Activated naive CD4-positive, alpha-beta T cell treated with anti-CD3 and anti-CD28 coated beads for 36 hours (primary cell): Measurements from ENCODE around the gene BRPF1. TPM values are rescaled to one million over a fixed set of nuclear protein-coding genes. Genes with fewer than 3 reads are reported as not detected.

Source experiments
- CTCF ChIA-PET: fragments of 350-600 bp; sonication (Branson Sonifier 250); formaldehyde crosslinking; loops from one replicate; lab custom pipeline; 2021; ENCODE audit warnings: antibody characterized with exemption; lab: Charles Lee
- DNase-seq: peaks from one replicate; pipeline ENCODE4 v3.0.0-alpha.2; 2020
- H3K27ac Mint-ChIP-seq: one replicate; pipeline ENCODE4 v1.8.0; 2021; ENCODE audit warnings: mild to moderate bottlenecking, mixed read lengths
- H3K27me3 Mint-ChIP-seq: one replicate; pipeline ENCODE4 v1.8.0; 2021; ENCODE audit warnings: low read depth, mixed read lengths
- H3K36me3 Mint-ChIP-seq: one replicate; pipeline ENCODE4 v1.8.0; 2021; ENCODE audit warnings: low read depth, mixed read lengths
- H3K4me1 Mint-ChIP-seq: one replicate; pipeline ENCODE4 v1.8.0; 2021; ENCODE audit warnings: low read depth, mixed read lengths
- H3K4me3 Mint-ChIP-seq: one replicate; pipeline ENCODE4 v1.8.0; 2021; ENCODE audit warnings: mild to moderate bottlenecking, moderate library complexity, mixed read lengths
- H3K9me3 Mint-ChIP-seq: one replicate; pipeline ENCODE4 v1.8.0; 2021; ENCODE audit warnings: mixed read lengths
- intact Hi-C: fragments of 100-400 bp; cut with micrococcal nuclease; formaldehyde crosslinking; loops from one replicate; pipeline ENCODE4 v1.15.1; 2023
- total RNA-seq, 2 experiments: library from RNA; stranded (reverse); gene quantifications; one replicate each; pipeline ENCODE4 v1.2.3, GENCODE V29; 2021

Gene BRPF1
- total RNA-seq, 2 experiments from 2014 or later: 16.8 to 19.4 TPM

DNA sequence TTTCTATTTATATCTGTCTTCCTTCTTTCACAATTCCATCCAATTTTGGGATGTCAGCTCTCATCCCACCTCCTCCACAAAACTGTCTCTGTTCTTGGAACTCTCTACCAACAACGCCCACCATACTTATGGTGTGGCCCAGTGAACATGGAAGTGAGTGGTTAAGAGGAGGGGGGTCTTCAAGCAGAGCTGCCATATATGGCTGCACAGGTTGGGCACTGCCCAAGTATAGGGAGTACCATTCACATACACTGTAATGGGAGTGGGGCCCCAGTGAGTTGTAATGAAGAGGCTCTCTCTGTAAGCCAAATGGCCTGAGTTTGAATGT lies 46.1 kb downstream of the BRPF1 start:
- H3K4me1 Mint-ChIP-seq: peaks cover 52% of the 10 kb centered on the region
- no peaks in the 10 kb centered on the region for H3K9me3 Mint-ChIP-seq
- H3K4me3 Mint-ChIP-seq: peak overlapping the region; percentile 11
- CTCF ChIA-PET: interaction anchor here (1.0 to 2.4 kb wide), 5 partner anchors 8 to 28 kb away, joined by 3 to 7 read pairs (median 6); partner anchors contain the start of genes ARPC4, CAMK1, OGG1 and TADA3
- peak overlapping the region; percentile 91 for H3K27ac Mint-ChIP-seq
- H3K27me3 Mint-ChIP-seq: no peaks in the 10 kb centered on the region
- DNase-seq: peak; percentile 44
- H3K36me3 Mint-ChIP-seq: peaks cover 14% of the 10 kb centered on the region
- intact Hi-C loops: loop anchor here (1.0 to 2.0 kb wide), 8 partner anchors 8 to 423 kb away; partner anchors contain the start of genes BRPF1, CAMK1, JAGN1 and TADA3

DNA sequence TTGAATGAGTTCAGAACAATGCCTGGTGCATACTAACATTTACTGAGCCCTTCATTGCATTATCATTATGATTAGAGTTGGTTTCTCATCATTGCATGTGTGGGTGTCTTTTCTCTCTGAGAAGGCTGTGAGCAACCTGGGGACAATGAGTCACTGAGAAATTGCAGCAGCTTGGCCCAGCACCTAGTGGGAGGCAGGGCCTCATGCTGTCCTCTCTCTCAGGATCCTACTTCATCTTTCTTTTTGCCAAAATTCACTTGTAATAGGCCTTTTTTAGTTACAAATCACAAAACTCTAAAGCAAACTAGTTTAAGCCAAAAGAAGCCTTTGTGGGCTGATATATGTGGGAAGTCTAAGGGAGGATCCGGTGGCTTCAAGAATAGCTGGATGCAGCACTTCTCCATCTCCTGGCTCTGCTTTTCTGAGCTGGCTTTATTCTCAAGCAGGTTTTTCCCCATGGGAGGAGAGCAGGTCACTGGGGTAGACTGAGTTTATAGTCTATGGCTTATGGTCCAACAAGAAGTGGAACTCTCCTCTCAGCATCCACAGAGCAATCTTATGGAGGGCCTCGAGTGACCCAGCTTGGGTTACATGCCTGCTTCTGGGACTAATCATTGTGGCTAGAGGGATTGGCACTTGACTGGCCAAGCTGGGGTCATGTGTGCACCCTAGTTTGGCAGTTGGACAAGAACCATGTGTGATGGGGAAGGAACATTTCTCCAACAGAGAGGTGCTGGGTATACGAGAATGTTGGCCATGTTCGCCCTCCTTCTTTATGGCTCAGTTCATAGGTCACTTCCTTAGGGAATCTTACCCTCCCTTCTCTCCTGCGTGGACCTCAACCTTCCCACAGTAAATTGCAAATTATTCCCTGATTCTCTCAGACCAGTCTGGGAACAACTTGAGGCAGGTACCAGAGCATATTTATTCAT lies 46.9 kb downstream of the BRPF1 start:
- Mint-ChIP-seq H3K36me3 (peaks cover 17% of the 10 kb centered on the region), H3K9me3 (no peaks in the 10 kb centered on the region), H3K4me3 (peak overlapping the region; percentile 27), H3K27ac (peak overlapping the region; percentile 91), H3K4me1 (peaks cover 56% of the 10 kb centered on the region), H3K27me3 (no peaks in the 10 kb centered on the region)
- intact Hi-C loops: loop anchor here (1.0 to 2.0 kb wide), 8 partner anchors 9 to 424 kb away; partner anchors contain the start of genes BRPF1, CAMK1, JAGN1 and TADA3
- CTCF ChIA-PET: interaction anchor here (0.6 to 2.4 kb wide), 9 partner anchors 8 to 562 kb away, joined by 3 to 7 read pairs (median 4); partner anchors contain the start of genes ARPC4, CAMK1, OGG1 and TADA3
- peak; percentile 86 for DNase-seq

- intact Hi-C loops: loop anchor here (2.0 kb wide), 1 partner anchor 414 kb away; no protein-coding TSS in a partner anchor
- H3K27me3 Mint-ChIP-seq: no peaks in the 10 kb centered on the region
- no peaks in the 10 kb centered on the region for H3K9me3 Mint-ChIP-seq
- H3K27ac Mint-ChIP-seq: peak overlapping the region; percentile 91
- H3K4me3 Mint-ChIP-seq: no peak overlapping the region
- CTCF ChIA-PET: interaction anchor here (0.9 to 1.8 kb wide), 2 partner anchors 9 to 276 kb away, joined by 4 to 6 read pairs; no protein-coding TSS in a partner anchor
- peaks cover 23% of the 10 kb centered on the region for H3K36me3 Mint-ChIP-seq
- no peak for DNase-seq
- peaks cover 56% of the 10 kb centered on the region for H3K4me1 Mint-ChIP-seq
Measured at GRCh38 chr3:9779075-9779593, 47.6 kb downstream of the BRPF1 start.

DNA sequence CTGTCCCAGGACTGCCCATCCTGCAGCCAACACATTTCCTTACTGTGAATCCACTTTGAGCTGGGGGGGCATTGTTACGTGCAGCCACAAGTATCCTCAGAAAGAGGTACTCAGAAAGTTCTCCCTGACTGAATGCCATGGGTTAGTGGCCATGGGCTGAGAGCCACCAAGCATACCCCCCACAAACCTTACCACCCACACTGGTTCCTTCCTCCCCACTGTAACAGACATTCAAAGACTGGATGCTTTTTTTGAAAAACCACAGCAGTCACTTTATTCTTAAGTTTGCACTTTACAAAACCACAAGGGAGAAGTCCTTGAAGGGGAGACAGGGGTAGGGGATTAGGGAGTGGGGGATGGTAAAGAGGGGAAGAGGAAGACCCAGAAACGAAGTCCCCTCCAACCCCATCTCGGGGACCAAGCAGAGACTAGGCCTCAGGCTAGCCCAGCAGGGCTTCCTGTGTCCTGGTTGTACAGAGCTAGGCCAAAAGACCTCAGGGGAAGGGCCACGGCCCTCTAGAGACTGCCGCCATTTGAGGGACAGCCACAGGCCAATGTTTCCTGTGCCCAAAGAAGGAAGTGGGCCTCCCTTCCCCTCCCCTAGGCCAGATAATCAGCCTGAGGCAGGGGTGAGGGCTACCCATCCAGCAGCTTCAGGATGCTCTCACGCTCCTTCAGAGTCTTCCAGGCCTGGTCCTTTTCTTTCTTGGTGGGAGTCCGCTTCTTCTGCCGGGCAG lies 48.4 kb downstream of the BRPF1 start:
- peak; percentile 47 for DNase-seq
- Mint-ChIP-seq H3K27ac (peak overlapping the region; percentile 91), H3K4me3 (no peak overlapping the region), H3K36me3 (peaks cover 26% of the 10 kb centered on the region), H3K9me3 (no peaks in the 10 kb centered on the region), H3K27me3 (no peaks in the 10 kb centered on the region), H3K4me1 (peaks cover 56% of the 10 kb centered on the region)
- intact Hi-C loops: loop anchor here (2.0 kb wide), 1 partner anchor 413 kb away; no protein-coding TSS in a partner anchor
- CTCF ChIA-PET: interaction anchor here (0.7 to 1.5 kb wide), 3 partner anchors 11 to 275 kb away, joined by 3 to 7 read pairs (median 4); no protein-coding TSS in a partner anchor

DNA sequence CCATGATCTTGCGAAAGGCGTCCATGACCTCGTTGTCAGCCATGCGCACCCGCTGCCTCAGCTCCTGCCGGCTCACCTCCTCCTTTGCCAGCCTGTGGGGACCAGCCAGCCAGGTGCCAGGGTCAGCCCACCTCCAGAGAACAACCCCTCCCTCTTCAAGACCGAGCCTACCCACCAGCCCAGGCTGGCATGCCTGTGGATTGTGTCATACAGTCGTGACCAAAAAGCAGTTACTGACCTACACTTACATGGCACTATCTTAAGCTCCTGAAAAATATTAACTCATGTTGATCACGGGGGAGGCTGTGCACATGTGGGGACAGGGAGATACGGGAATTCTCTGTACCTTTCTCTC lies 48.9 kb downstream of the BRPF1 start:
- peaks cover 56% of the 10 kb centered on the region for H3K4me1 Mint-ChIP-seq
- H3K36me3 Mint-ChIP-seq: peaks cover 30% of the 10 kb centered on the region
- no peak overlapping the region for H3K4me3 Mint-ChIP-seq
- DNase-seq: no peak
- H3K9me3 Mint-ChIP-seq: no peaks in the 10 kb centered on the region
- H3K27ac Mint-ChIP-seq: peak overlapping the region; percentile 91
- CTCF ChIA-PET: interaction anchor here (1.0 to 1.5 kb wide), 3 partner anchors 11 to 152 kb away, joined by 3 to 7 read pairs (median 4); partner anchors contain the start of gene ARPC4
- H3K27me3 Mint-ChIP-seq: no peaks in the 10 kb centered on the region
- intact Hi-C loops: no loop called here

DNA sequence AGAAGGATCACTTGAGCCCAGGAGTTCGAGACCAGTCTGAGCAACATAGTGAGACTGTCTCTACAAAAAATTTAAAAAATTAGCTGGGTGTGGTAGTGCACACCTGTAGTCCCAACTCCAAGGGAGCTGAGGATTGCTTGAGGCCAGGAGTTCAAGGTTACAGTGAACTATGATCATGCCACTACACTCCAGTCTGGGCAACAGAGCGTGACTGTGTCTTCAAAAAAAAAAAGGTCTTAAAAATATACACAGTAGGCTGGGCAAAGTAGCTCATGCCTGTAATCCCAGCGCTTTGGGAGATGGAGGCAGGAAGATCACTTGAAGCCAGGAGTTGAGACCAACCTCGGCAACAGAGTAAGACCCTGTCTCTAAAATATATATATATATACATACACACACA lies 49.4 kb downstream of the BRPF1 start:
- H3K4me3 Mint-ChIP-seq: no peak overlapping the region
- H3K36me3 Mint-ChIP-seq: peaks cover 33% of the 10 kb centered on the region
- DNase-seq: no peak
- CTCF ChIA-PET: interaction anchor here (1.0 to 1.5 kb wide), 3 partner anchors 10 to 152 kb away, joined by 3 to 7 read pairs (median 4); partner anchors contain the start of gene ARPC4
- no peaks in the 10 kb centered on the region for H3K27me3 Mint-ChIP-seq
- peak overlapping the region; percentile 91 for H3K27ac Mint-ChIP-seq
- H3K9me3 Mint-ChIP-seq: no peaks in the 10 kb centered on the region
- peaks cover 56% of the 10 kb centered on the region for H3K4me1 Mint-ChIP-seq
- intact Hi-C loops: no loop called here

DNA sequence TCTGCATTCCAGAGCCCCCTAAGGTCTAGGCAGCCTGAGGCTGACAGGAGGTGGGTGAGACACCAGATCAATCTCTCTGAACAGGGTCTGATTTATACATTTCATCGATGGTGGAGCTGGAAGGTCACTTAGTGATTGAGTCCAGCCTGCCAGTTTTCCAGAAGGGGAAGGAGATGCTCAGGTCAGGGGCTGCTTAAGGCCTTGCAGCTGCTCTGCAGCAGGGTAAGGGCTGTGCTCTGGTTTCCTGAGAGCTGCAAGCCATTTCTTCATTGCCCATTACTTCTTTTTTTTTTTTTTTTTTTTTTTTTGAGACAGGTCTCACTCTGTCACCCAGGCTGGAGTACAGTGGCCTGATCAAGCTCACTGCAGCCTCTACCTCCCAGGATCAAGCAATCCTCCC lies 50.0 kb downstream of the BRPF1 start:
- no peaks in the 10 kb centered on the region for H3K27me3 Mint-ChIP-seq
- intact Hi-C loops: no loop called here
- H3K9me3 Mint-ChIP-seq: no peaks in the 10 kb centered on the region
- CTCF ChIA-PET: interaction anchor here (0.6 to 1.2 kb wide), 4 partner anchors 10 to 57 kb away, joined by 3 to 5 read pairs (median 3); partner anchors contain the start of gene ARPC4
- H3K4me3 Mint-ChIP-seq: no peak overlapping the region
- H3K27ac Mint-ChIP-seq: no peak overlapping the region
- H3K36me3 Mint-ChIP-seq: peaks cover 38% of the 10 kb centered on the region
- H3K4me1 Mint-ChIP-seq: peaks cover 57% of the 10 kb centered on the region
- DNase-seq: no peak

DNA sequence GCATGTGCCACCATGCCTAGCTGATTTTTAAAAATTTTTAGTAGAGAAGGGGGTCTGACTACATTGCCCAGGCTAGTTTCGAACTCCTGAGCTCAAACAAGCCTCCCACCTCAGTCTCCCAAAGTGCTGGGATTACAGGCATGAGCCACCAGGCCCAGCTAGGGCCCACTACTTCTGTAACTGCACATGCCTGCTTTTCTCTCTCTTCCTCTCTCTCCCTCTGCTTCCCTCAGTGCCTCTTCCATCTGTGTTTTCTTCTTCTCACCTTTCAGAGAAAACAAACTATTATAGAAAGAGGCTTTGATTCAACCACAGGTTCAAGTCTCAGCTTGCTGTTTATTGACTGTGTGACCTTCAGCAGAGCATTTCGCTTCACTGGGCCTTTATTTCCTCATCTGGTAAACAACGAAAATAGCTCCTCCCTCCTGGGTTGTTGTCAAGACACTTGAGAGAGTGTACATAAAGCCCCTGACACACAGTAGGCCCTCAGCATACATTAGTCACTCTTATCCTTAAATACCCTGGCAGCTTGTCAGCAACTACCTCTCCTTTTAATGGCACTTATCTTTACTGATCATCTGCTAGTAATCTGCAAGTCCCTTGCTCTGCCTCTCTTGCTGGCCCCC lies 50.6 kb downstream of the BRPF1 start:
- CTCF ChIA-PET: interaction anchor here (0.7 to 1.2 kb wide), 3 partner anchors 9 to 36 kb away, joined by 3 read pairs; no protein-coding TSS in a partner anchor
- Mint-ChIP-seq H3K36me3 (peaks cover 42% of the 10 kb centered on the region), H3K27ac (no peak overlapping the region), H3K9me3 (no peaks in the 10 kb centered on the region), H3K4me3 (no peak overlapping the region), H3K27me3 (no peaks in the 10 kb centered on the region), H3K4me1 (peaks cover 56% of the 10 kb centered on the region)
- DNase-seq: no peak
- intact Hi-C loops: loop anchor here (2.0 kb wide), 1 partner anchor 149 kb away; no protein-coding TSS in a partner anchor

DNA sequence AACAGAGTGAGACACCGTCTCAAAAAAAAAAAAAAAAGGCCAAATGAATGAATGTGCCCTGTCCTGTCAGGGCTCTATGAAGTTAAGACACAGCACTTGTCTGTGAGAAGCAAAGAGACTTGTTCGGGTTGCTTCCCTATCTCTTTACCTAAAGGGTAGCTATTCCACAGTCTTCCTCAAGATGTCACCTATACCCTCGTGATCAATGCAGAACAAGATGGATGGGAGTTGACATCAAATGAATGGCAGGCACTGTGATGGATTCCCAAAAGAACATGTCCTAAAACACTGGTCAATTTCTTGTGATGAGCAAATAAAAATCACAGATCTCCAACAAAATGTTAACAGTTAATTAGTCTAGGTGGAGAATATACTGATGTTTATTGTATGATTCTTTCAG lies 51.2 kb downstream of the BRPF1 start:
- Mint-ChIP-seq H3K36me3 (peaks cover 46% of the 10 kb centered on the region), H3K9me3 (no peaks in the 10 kb centered on the region), H3K27ac (no peak overlapping the region), H3K4me1 (peaks cover 56% of the 10 kb centered on the region), H3K27me3 (no peaks in the 10 kb centered on the region), H3K4me3 (no peak overlapping the region)
- no peak for DNase-seq
- intact Hi-C loops: loop anchor here (2.0 kb wide), 1 partner anchor 148 kb away; no protein-coding TSS in a partner anchor
- CTCF ChIA-PET: interaction anchor here (0.7 to 1.1 kb wide), 2 partner anchors 14 to 302 kb away, joined by 3 read pairs; no protein-coding TSS in a partner anchor

DNA sequence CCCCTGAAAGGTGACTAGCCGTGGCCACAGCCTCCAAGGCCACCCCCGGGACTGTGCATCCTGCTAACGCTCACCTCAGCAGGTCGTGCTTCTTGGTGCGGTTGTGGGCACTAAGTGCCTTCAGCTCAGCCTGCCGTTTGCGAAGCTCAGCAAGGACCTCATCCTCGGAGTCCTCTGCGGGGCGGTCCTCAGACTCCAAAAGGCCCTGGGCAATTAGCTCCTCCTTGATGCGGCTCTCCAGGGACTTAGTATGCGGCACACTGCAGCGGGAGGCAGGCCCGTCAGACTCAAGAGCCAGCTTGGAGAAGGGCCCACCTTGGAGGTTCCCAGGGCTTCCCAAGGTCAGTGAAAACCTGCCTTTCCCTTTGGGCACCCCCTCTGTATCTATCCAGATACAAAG lies 52.4 kb downstream of the BRPF1 start:
- no peaks in the 10 kb centered on the region for H3K9me3 Mint-ChIP-seq
- no peak for DNase-seq
- no peak overlapping the region for H3K27ac Mint-ChIP-seq
- intact Hi-C loops: loop anchor here (2.0 kb wide), 1 partner anchor 147 kb away; no protein-coding TSS in a partner anchor
- H3K4me3 Mint-ChIP-seq: no peak overlapping the region
- H3K4me1 Mint-ChIP-seq: peaks cover 51% of the 10 kb centered on the region
- H3K27me3 Mint-ChIP-seq: no peaks in the 10 kb centered on the region
- CTCF ChIA-PET: interaction anchor here (0.6 kb wide), 2 partner anchors 111 to 191 kb away, joined by 4 read pairs; no protein-coding TSS in a partner anchor
- H3K36me3 Mint-ChIP-seq: peaks cover 48% of the 10 kb centered on the region

- peaks cover 50% of the 10 kb centered on the region for H3K4me1 Mint-ChIP-seq
Measured at GRCh38 chr3:9784965-9785364, 53.4 kb downstream of the BRPF1 start.

More at GRCh38 chr3:9784965-9785364, 53.4 kb downstream of the BRPF1 start:
- H3K4me3 Mint-ChIP-seq: no peak overlapping the region
- H3K9me3 Mint-ChIP-seq: no peaks in the 10 kb centered on the region
- DNase-seq: no peak
- CTCF ChIA-PET: interaction anchor here (1.5 kb wide), 1 partner anchor 58 kb away, joined by 5 read pairs; no protein-coding TSS in a partner anchor
- peaks cover 54% of the 10 kb centered on the region for H3K36me3 Mint-ChIP-seq
- intact Hi-C loops: no loop called here
- no peaks in the 10 kb centered on the region for H3K27me3 Mint-ChIP-seq
- H3K27ac Mint-ChIP-seq: no peak overlapping the region
